PC-9 (cell line): Measurements from ENCODE around the gene CCDC78. TPM values are rescaled to one million over a fixed set of nuclear protein-coding genes. Genes with fewer than 3 reads are reported as not detected.

Experiments
- BruUV-seq: library from RNA; stranded (reverse); fragments of 400-500 nt; replicated peaks from 2 replicates; lab custom pipeline; 2021; lab: Mats Ljungman, UMichigan
- CTCF ChIA-PET: fragments of 300-600 bp; sonication (Branson Sonifier 250); formaldehyde crosslinking; loops from one replicate; lab custom pipeline; 2022; ENCODE audit warnings: antibody characterized with exemption; lab: Charles Lee
- POLR2A ChIA-PET: fragments of 300-600 bp; sonication (Branson Sonifier 250); formaldehyde crosslinking; loops from one replicate; lab custom pipeline; 2022; ENCODE audit warnings: antibody characterized with exemption; ENCODE audit not compliant: unreplicated experiment; lab: Charles Lee
- DNase-seq, 2 experiments: peaks; one replicate each; pipeline versions ENCODE4 v3.0.0 to v3.0.0-alpha.2; 2015 to 2022; ENCODE audit warnings: mixed read lengths in 1 of 2
- H2AFZ ChIP-seq: fragments of 200-600 bp; sonication (generic); 2 replicates; pipeline ENCODE4 v1.8.1; 2017; ENCODE audit warnings: antibody characterized with exemption
- H3F3A ChIP-seq: fragments of 200-600 bp; sonication (generic); 2 replicates; pipeline ENCODE4 v1.8.1; 2017; ENCODE audit warnings: antibody characterized with exemption, mild to moderate bottlenecking, low read depth; ENCODE audit not compliant: insufficient read depth
- H3K27ac ChIP-seq: fragments of 200-600 bp; sonication (generic); 2 replicates; pipeline ENCODE4 v1.6.1; 2016; ENCODE audit warnings: mixed run types
- H3K27me3 ChIP-seq: fragments of 200-600 bp; sonication (generic); 2 replicates; pipeline ENCODE4 v1.6.1; 2016; ENCODE audit warnings: low read depth, mixed run types; ENCODE audit not compliant: insufficient read depth
- H3K36me3 ChIP-seq: fragments of 200-600 bp; sonication (generic); 2 replicates; pipeline ENCODE4 v1.6.1; 2016; ENCODE audit warnings: low read depth, mixed run types
- H3K4me1 ChIP-seq: fragments of 200-600 bp; sonication (generic); replicated peaks from 2 replicates; pipeline ENCODE4 v1.6.1; 2016; ENCODE audit warnings: mixed run types; ENCODE audit not compliant: insufficient read depth
- H3K4me2 ChIP-seq: fragments of 200-600 bp; sonication (generic); 2 replicates; pipeline ENCODE4 v1.6.1; 2017; ENCODE audit warnings: mixed run types
- H3K4me3 ChIP-seq: fragments of 200-600 bp; sonication (generic); 2 replicates; pipeline ENCODE4 v1.6.1; 2016; ENCODE audit warnings: mixed run types
- H3K79me2 ChIP-seq: fragments of 200-600 bp; sonication (generic); 2 replicates; pipeline ENCODE4 v1.6.1; 2017; ENCODE audit warnings: low read depth, mixed run types
- H3K9me2 ChIP-seq: fragments of 200-600 bp; sonication (generic); 2 replicates; pipeline ENCODE4 v1.8.1; 2017; ENCODE audit warnings: mild to moderate bottlenecking; ENCODE audit not compliant: insufficient read depth
- H3K9me3 ChIP-seq: fragments of 200-600 bp; sonication (generic); 2 replicates; pipeline ENCODE4 v1.8.1; 2016; ENCODE audit warnings: low read depth; ENCODE audit not compliant: insufficient read depth
- H4K20me1 ChIP-seq: fragments of 200-600 bp; sonication (generic); 2 replicates; pipeline ENCODE4 v1.8.1; 2017; ENCODE audit not compliant: insufficient read depth
- CTCF ChIP-seq: fragments of 200-600 bp; sonication (generic); conservative IDR thresholded peaks from 2 replicates; pipeline ENCODE4 v1.6.1; 2017; ENCODE audit warnings: mixed run types, antibody characterized with exemption, mild to moderate bottlenecking, moderate library complexity
- EZH2 ChIP-seq: fragments of 200-600 bp; sonication (generic); IDR thresholded peaks from 2 replicates; pipeline ENCODE4 v1.8.0; 2017; ENCODE audit warnings: antibody characterized with exemption, low read depth
- intact Hi-C: fragments of 100-400 bp; cut with micrococcal nuclease; formaldehyde crosslinking; loops from one replicate; pipeline ENCODE4 v1.10.0; 2022; ENCODE audit not compliant: unreplicated experiment
- total RNA-seq: library from RNA; stranded (reverse); gene quantifications from 2 replicates; pipeline ENCODE4 v1.2.3, GENCODE V29; 2021

The CCDC78 gene
- total RNA-seq, 1 experiment from 2014 or later: 4.2 TPM

DNA sequence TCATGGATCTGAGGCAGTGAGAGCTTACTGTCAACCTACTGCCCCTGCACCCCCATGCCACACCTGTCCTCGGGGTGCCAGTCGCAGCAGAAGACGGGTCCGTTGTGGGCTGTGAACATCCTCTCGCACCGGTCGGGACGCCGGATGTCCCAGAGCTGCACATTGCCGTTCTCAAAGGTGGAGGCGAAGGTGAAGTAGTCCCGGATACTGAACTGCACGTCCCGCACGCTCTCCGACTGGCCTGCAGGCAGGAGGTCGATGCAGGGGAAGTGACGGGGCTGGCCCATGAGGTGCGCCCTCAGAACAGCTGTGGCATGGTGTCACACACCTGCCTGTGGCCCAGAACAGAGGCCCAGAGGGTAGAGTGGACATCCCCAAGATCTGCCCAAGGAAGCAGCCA lies 38.7 kb downstream of the CCDC78 start:
- Histone ChIP-seq H3K4me3 (no peak overlapping the region), H2AFZ (no peak overlapping the region), H3K9me2 (no peaks in the 10 kb centered on the region), H3K4me2 (no peak overlapping the region), H4K20me1 (peaks cover 11% of the 10 kb centered on the region), H3K36me3 (no peaks in the 10 kb centered on the region), H3K79me2 (peaks cover 26% of the 10 kb centered on the region), H3K4me1 (peaks cover 34% of the 10 kb centered on the region), H3K27ac (no peak overlapping the region), H3K27me3 (no peaks in the 10 kb centered on the region), H3F3A (peaks cover 34% of the 10 kb centered on the region), H3K9me3 (no peaks in the 10 kb centered on the region)
- no peak for TF ChIP-seq CTCF
- TF ChIP-seq EZH2: no peak
- intact Hi-C loops: no loop called here
- CTCF ChIA-PET: no interaction called here
- no TSS peak for BruUV-seq
- POLR2A ChIA-PET: no interaction called here
- DNase-seq: no peak

DNA sequence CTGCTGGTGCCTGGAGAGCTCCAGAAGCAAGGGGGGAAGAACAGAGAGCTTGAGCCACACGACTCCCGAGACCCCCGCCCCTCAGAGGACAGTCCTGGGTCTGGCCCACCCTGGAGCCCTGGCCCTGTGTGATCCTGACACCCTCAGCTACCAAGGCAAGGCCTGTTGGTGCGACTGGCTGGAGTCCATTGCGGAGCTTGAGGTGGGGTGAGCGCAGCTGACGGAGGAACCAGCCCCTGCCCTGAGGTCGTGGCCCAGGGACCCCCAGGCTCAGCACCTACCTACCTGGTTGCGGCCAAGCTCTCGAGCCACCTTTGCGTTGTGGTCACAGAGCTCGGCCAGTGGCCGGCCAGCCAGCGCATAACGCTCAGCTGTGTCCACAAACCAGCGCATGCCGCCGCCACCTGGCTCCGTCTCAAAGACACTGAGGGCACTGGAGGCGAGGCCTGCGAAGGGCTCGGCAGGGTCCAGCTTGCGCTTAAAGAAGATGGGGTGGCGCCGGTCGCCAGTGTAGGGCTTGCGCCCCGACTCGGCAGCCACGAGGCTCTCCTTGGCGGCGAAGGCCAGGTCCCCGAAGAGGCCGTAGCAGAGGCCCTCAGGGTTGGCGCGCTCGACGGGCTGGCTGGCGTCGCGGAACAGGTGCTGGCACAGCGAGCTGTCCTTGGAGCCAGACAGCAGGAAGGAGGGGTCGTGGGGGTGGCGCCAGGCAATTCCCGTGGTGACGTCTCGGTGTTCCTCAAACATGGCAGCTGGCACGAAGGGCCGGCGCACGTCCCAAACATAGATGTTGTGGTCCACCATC lies 39.6 kb downstream of the CCDC78 start:
- TF ChIP-seq EZH2 (no peak), CTCF (no peak)
- intact Hi-C loops: no loop called here
- BruUV-seq: no TSS peak
- Histone ChIP-seq H3K79me2 (peaks cover 34% of the 10 kb centered on the region), H3K4me1 (peaks cover 43% of the 10 kb centered on the region), H3K27ac (no peak overlapping the region), H3K9me3 (no peaks in the 10 kb centered on the region), H2AFZ (no peak overlapping the region), H3K9me2 (no peaks in the 10 kb centered on the region), H3K4me2 (no peak overlapping the region), H3F3A (peaks cover 36% of the 10 kb centered on the region), H3K27me3 (no peaks in the 10 kb centered on the region), H3K4me3 (no peak overlapping the region), H4K20me1 (peaks cover 20% of the 10 kb centered on the region), H3K36me3 (no peaks in the 10 kb centered on the region; the same call in 1 of the 2 replicates)
- ChIA-PET CTCF (no interaction called here), POLR2A (no interaction called here)
- no peak for DNase-seq

GRCh38 chr16:685967-686366 lies 40.3 kb downstream of the CCDC78 start:
- no peaks in the 10 kb centered on the region for H3K9me3 ChIP-seq
- H3F3A ChIP-seq: peaks cover 32% of the 10 kb centered on the region; the same call in 1 of the 2 replicates
- H3K36me3 ChIP-seq: no peaks in the 10 kb centered on the region; the same call in 1 of the 2 replicates
- peaks cover 26% of the 10 kb centered on the region for H4K20me1 ChIP-seq
- H2AFZ ChIP-seq: no peak overlapping the region
- no peak overlapping the region for H3K4me2 ChIP-seq
- peaks cover 46% of the 10 kb centered on the region for H3K4me1 ChIP-seq
- peaks cover 41% of the 10 kb centered on the region for H3K79me2 ChIP-seq
- H3K27me3 ChIP-seq: no peaks in the 10 kb centered on the region
- intact Hi-C loops: no loop called here
- H3K4me3 ChIP-seq: no peak overlapping the region
- CTCF ChIA-PET: no interaction called here
- no peak overlapping the region for H3K27ac ChIP-seq
- H3K9me2 ChIP-seq: no peaks in the 10 kb centered on the region
- peak; percentile 71 for TF ChIP-seq CTCF
- no peak for TF ChIP-seq EZH2
- BruUV-seq: no TSS peak
- peak in 1 of 2 experiments; percentile 65 for DNase-seq
- POLR2A ChIA-PET: no interaction called here
